ENCODE results near the gene SF3B1. TPM values are rescaled to one million over a fixed set of nuclear protein-coding genes. Genes with fewer than 3 reads are reported as not detected.

SF3B1 gene
- polyA plus RNA-seq, 2 of the 4 experiments (the other 2 are of a cell fraction): 166 to 400 TPM

GRCh38 chr2:197358931-197359330 lies 75.9 kb downstream of the SF3B1 start:
- TF ChIP-seq, protein P1, sequence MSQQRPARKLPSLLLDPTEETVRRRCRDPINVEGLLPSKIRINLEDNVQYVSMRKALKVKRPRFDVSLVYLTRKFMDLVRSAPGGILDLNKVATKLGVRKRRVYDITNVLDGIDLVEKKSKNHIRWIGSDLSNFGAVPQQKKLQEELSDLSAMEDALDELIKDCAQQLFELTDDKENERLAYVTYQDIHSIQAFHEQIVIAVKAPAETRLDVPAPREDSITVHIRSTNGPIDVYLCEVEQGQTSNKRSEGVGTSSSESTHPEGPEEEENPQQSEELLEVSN (IDR thresholded peaks at IDR 0.05; ENCODE audit: borderline replicate concordance, low read depth): no peak
- no peak for TF ChIP-seq RAD21 (conservative IDR thresholded peaks at IDR 0.05 in 1 of 2, IDR thresholded peaks at IDR 0.05 in 1 of 2)
- TF ChIP-seq KDM5A (IDR thresholded peaks at IDR 0.05): no peak
- TF ChIP-seq, protein P2, sequence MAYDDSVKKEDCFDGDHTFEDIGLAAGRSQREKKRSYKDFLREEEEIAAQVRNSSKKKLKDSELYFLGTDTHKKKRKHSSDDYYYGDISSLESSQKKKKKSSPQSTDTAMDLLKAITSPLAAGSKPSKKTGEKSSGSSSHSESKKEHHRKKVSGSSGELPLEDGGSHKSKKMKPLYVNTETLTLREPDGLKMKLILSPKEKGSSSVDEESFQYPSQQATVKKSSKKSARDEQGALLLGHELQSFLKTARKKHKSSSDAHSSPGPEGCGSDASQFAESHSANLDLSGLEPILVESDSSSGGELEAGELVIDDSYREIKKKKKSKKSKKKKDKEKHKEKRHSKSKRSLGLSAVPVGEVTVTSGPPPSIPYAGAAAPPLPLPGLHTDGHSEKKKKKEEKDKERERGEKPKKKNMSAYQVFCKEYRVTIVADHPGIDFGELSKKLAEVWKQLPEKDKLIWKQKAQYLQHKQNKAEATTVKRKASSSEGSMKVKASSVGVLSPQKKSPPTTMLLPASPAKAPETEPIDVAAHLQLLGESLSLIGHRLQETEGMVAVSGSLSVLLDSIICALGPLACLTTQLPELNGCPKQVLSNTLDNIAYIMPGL (CRISPR knock-in tag; IDR thresholded peaks at IDR 0.05; ENCODE audit: borderline replicate concordance): no peak
- no peak for TF ChIP-seq MYC (IDR thresholded peaks at IDR 0.05; ENCODE audit: borderline replicate concordance, low read length)
- TF ChIP-seq ZNF302 (CRISPR knock-in tag; IDR thresholded peaks at IDR 0.05): no peak
- no peak for TF ChIP-seq USF2 (IDR thresholded peaks at IDR 0.05)
- TF ChIP-seq, protein P3, sequence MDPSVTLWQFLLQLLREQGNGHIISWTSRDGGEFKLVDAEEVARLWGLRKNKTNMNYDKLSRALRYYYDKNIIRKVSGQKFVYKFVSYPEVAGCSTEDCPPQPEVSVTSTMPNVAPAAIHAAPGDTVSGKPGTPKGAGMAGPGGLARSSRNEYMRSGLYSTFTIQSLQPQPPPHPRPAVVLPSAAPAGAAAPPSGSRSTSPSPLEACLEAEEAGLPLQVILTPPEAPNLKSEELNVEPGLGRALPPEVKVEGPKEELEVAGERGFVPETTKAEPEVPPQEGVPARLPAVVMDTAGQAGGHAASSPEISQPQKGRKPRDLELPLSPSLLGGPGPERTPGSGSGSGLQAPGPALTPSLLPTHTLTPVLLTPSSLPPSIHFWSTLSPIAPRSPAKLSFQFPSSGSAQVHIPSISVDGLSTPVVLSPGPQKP (IDR thresholded peaks at IDR 0.05; ENCODE audit: low read depth, low read length): no peak
- no peak for TF ChIP-seq RCOR1 (IDR thresholded peaks at IDR 0.05; ENCODE audit: low read depth, low read length)
- TF ChIP-seq RFX5 (IDR thresholded peaks at IDR 0.05): no peak
- TF ChIP-seq PBX3 (IDR thresholded peaks at IDR 0.05): no peak
- no peak for TF ChIP-seq ZC3H11A (IDR thresholded peaks at IDR 0.05)
- TF ChIP-seq FOSB (CRISPR knock-in tag; IDR thresholded peaks at IDR 0.05): no peak
- TF ChIP-seq GATA3 (IDR thresholded peaks at IDR 0.05; ENCODE audit: borderline replicate concordance): no peak
- no peak for TF ChIP-seq HOXB13 (CRISPR knock-in tag; IDR thresholded peaks at IDR 0.05; ENCODE audit: low read depth)
- TF ChIP-seq RNF2 (IDR thresholded peaks at IDR 0.05; ENCODE audit: borderline replicate concordance, low read depth): no peak
- TF ChIP-seq POLR2AphosphoS2 (conservative IDR thresholded peaks at IDR 0.05; ENCODE audit: low read length): no peak
- TF ChIP-seq CBX8 (IDR thresholded peaks at IDR 0.05): no peak
- TF ChIP-seq CHD4 (IDR thresholded peaks at IDR 0.05; ENCODE audit: borderline replicate concordance): no peak
- no peak for TF ChIP-seq EHF (CRISPR knock-in tag; IDR thresholded peaks at IDR 0.05)
- DNase-seq (ENCODE audit: low read depth in 1 of 2, low spot score in 1 of 2): no peak
- ATAC-seq: no peak
- no peak for FAIRE-seq
- no peak overlapping the region for H3K4me2 ChIP-seq
- no peaks in the 10 kb centered on the region for H3K4me1 ChIP-seq
- 14% methylated on average over 2 of the region's 2 CpGs for WGBS (ENCODE audit: missing lambda C conversion rate)
- POLR2A ChIA-PET: interaction anchor here (0.6 kb wide), 1 partner anchor 30 kb away, joined by 4 read pairs; no protein-coding TSS in a partner anchor
- H3K4me3 ChIP-seq: no peak overlapping the region
- H3K27ac ChIP-seq: no peak overlapping the region
- peaks cover 5% of the 10 kb centered on the region; the same call in 2 of the 3 replicates for H3K9me3 ChIP-seq
- CTCF ChIA-PET: interaction anchor here (0.8 to 1.7 kb wide), 3 partner anchors 20 to 245 kb away, joined by 3 to 5 read pairs (median 4); no protein-coding TSS in a partner anchor

GRCh38 chr2:197357986-197358385 lies 76.8 kb downstream of the SF3B1 start:
- no peak for DNase-seq (ENCODE audit: low read depth in 1 of 2, low spot score in 1 of 2)
- H3K4me3 ChIP-seq: no peak overlapping the region
- no peaks in the 10 kb centered on the region for H3K4me1 ChIP-seq
- ChIA-PET POLR2A (no interaction called here), CTCF (interaction anchor here (1.3 to 1.7 kb wide), 3 partner anchors 166 to 244 kb away, joined by 3 to 5 read pairs (median 4); no protein-coding TSS in a partner anchor)
- FAIRE-seq: no peak
- no peak overlapping the region for H3K27ac ChIP-seq
- no peak; a peak in 1 of 6 replicates for ATAC-seq
- 53% methylated on average over 1 of the region's 1 CpG for WGBS (ENCODE audit: missing lambda C conversion rate)
- no peak overlapping the region for H3K4me2 ChIP-seq
- H3K9me3 ChIP-seq: peaks cover 5% of the 10 kb centered on the region; the same call in 2 of the 3 replicates
- TF ChIP-seq FOSL2 (IDR thresholded peaks at IDR 0.05): no peak
- no peak for TF ChIP-seq FOSL2 (CRISPR knock-in tag; IDR thresholded peaks at IDR 0.05)
- TF ChIP-seq, protein P3 (IDR thresholded peaks at IDR 0.05; ENCODE audit: low read depth, low read length): no peak
- no peak for TF ChIP-seq FOXS1 (CRISPR knock-in tag; IDR thresholded peaks at IDR 0.05)
- TF ChIP-seq, protein P2 (CRISPR knock-in tag; IDR thresholded peaks at IDR 0.05; ENCODE audit: borderline replicate concordance): no peak
- TF ChIP-seq EP300 (IDR thresholded peaks at IDR 0.05): no peak
- TF ChIP-seq TP53 (CRISPR knock-in tag; IDR thresholded peaks at IDR 0.05): no peak
- TF ChIP-seq CHD2 (IDR thresholded peaks at IDR 0.05; ENCODE audit: low read length, partially characterized antibody): no peak
- TF ChIP-seq RARB (CRISPR knock-in tag; IDR thresholded peaks at IDR 0.05): no peak
- no peak for TF ChIP-seq NR3C1 (IDR thresholded peaks at IDR 0.05)
- TF ChIP-seq, protein P4, sequence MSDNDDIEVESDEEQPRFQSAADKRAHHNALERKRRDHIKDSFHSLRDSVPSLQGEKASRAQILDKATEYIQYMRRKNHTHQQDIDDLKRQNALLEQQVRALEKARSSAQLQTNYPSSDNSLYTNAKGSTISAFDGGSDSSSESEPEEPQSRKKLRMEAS (IDR thresholded peaks at IDR 0.05): no peak
- TF ChIP-seq ZC3H11A (IDR thresholded peaks at IDR 0.05): no peak
- no peak for TF ChIP-seq CHD4 (IDR thresholded peaks at IDR 0.05; ENCODE audit: borderline replicate concordance)

All from A549 (cell line).